Measurements from ENCODE around the gene CNDP1.
A peak's percentile ranks its signal among the peaks of the same experiment; 100 is the strongest.

The CNDP1 gene

DNA sequence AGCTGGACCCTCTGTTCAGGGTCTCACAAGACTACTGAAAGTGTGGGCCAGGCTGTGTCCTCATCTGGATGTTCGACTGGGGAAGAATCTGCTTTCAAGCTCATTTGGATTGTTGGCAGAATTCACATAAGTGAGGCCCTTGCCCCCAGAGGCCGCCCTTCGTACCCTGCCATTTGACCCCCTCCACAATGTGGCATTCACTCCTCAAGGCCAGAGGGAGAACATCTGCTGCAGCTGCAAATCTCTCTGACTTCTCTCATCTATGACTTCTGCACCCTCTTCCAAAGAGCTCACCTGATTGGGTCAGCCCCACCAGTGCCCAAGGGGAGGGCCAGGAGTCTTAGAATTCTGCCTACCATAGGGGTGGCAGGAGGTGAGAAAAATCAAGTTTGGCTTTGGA is 42.0 kb upstream of the CNDP1 start:
- TF ChIP-seq EGR1 (IDR thresholded peaks at IDR 0.05): no peak
- no peak for TF ChIP-seq CEBPB (IDR thresholded peaks at IDR 0.05)
- no peak for TF ChIP-seq EP300 (IDR thresholded peaks at IDR 0.05; ENCODE audit: borderline replicate concordance)
- TF ChIP-seq, protein P1, sequence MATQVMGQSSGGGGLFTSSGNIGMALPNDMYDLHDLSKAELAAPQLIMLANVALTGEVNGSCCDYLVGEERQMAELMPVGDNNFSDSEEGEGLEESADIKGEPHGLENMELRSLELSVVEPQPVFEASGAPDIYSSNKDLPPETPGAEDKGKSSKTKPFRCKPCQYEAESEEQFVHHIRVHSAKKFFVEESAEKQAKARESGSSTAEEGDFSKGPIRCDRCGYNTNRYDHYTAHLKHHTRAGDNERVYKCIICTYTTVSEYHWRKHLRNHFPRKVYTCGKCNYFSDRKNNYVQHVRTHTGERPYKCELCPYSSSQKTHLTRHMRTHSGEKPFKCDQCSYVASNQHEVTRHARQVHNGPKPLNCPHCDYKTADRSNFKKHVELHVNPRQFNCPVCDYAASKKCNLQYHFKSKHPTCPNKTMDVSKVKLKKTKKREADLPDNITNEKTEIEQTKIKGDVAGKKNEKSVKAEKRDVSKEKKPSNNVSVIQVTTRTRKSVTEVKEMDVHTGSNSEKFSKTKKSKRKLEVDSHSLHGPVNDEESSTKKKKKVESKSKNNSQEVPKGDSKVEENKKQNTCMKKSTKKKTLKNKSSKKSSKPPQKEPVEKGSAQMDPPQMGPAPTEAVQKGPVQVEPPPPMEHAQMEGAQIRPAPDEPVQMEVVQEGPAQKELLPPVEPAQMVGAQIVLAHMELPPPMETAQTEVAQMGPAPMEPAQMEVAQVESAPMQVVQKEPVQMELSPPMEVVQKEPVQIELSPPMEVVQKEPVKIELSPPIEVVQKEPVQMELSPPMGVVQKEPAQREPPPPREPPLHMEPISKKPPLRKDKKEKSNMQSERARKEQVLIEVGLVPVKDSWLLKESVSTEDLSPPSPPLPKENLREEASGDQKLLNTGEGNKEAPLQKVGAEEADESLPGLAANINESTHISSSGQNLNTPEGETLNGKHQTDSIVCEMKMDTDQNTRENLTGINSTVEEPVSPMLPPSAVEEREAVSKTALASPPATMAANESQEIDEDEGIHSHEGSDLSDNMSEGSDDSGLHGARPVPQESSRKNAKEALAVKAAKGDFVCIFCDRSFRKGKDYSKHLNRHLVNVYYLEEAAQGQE (IDR thresholded peaks at IDR 0.05; ENCODE audit: low read depth): no peak
- no peak for TF ChIP-seq TAF1 (IDR thresholded peaks at IDR 0.05; ENCODE audit: low read depth)
- no peak for TF ChIP-seq ZBTB7A (IDR thresholded peaks at IDR 0.05; ENCODE audit: low read depth)

DNA sequence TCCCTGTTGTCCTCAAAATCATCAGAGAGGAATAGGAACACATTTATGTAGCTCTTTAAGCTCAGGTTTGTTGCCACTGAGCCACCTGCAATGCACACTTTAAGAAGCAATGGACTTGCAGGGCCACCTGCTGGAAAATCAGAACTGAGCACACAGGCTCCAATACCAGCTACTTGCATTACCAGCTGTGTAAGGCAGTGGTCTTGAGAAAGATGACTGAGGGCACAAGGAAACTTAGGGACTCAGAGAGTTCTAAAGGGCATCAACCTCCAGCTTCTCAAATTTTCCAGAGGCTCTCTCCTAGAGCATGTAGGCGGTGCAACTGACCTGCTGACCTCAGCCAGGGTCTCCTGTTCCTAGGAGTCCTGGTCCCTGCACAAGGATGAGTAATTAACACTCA is 40.6 kb upstream of the CNDP1 start:
- no peak for TF ChIP-seq CREB1 (IDR thresholded peaks at IDR 0.05; ENCODE audit: low read depth)
- peak; percentile 80 for TF ChIP-seq RAD21 (IDR thresholded peaks at IDR 0.05; ENCODE audit: low read depth)

DNA sequence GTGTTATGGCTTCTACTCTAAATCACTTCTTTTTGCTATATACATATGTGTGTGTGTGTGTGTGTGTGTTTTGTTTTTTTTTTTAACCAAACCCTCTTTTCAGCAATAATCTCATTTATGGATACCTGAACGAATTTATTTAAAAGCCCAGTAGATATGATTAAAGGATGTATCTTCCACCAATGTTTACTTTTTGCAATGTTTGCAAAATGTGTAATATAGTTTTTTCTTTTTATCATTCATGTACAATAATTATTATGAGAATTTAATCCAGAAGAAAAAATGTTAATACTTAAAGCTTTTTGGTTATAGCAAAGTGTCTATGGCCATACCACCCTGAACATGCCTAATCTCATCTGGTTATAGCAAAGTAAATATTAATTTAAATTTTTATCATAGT is 39.8 kb upstream of the CNDP1 start:
- TF ChIP-seq, protein P2, sequence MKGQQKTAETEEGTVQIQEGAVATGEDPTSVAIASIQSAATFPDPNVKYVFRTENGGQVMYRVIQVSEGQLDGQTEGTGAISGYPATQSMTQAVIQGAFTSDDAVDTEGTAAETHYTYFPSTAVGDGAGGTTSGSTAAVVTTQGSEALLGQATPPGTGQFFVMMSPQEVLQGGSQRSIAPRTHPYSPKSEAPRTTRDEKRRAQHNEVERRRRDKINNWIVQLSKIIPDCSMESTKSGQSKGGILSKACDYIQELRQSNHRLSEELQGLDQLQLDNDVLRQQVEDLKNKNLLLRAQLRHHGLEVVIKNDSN (IDR thresholded peaks at IDR 0.05): no peak
- TF ChIP-seq, protein P1 (IDR thresholded peaks at IDR 0.05; ENCODE audit: low read depth): no peak

DNA sequence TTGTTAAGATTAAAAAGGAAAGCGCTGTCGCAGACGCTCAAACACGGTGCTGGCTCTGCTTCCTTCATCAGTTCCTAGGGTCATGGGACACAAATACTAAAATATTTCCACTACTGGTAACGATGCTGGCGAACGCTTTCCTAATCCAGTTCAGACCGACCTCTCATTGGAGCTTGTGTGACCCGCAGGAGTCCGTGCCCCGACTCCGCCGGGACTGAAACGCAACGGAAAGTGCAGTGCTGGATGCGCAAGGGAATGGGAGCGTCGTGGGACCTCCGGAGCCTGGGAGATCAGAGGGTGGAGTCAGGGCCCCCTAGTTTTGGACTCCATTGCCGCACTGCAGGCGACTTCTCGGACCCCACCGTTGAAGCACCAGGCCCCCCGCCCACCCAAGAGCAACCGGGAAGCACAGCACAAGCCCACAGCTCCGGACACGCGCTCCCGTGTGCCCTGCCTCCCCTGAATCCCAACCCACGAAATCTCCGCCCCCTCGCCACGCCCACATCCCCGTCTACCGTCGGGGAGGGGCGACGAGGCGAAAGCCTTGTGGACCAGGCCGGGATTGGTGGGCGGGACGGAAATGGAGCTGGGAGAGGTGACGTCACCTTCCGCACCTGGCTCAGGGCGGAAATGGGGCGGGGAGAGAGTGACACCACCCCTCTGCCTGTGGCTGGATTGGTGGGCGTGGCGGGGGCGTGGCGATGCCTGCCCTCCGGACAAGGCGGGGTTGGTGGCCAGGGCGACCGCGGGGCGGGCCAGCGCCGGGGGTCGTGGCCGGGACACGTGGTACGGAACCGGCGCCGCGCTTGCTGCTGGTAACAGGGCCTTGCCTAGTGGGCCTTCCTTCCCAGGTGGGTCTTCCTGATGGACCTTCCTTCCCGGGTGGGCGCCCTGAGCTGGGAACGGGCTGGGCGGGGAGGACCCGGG is 38.5 kb upstream of the CNDP1 start, which contains the start of gene CNDP2:
Gene CNDP2, plus strand, starts transcription at position 783 of the 927 bp plus-strand sequence. CDS start 3,611 bp downstream, outside the sequence.
- no peak for TF ChIP-seq YY1 (IDR thresholded peaks at IDR 0.05; ENCODE audit: low read depth)
- no peak; the same call in 1 of the 2 replicates for TF ChIP-seq CEBPB (IDR thresholded peaks at IDR 0.05)
- no peak for TF ChIP-seq NFIC (IDR thresholded peaks at IDR 0.05)
- TF ChIP-seq, protein P3, sequence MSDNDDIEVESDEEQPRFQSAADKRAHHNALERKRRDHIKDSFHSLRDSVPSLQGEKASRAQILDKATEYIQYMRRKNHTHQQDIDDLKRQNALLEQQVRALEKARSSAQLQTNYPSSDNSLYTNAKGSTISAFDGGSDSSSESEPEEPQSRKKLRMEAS (IDR thresholded peaks at IDR 0.05): peak; percentile 84
- TF ChIP-seq, protein P2 (IDR thresholded peaks at IDR 0.05): peak; percentile 96
- TF ChIP-seq RAD21 (IDR thresholded peaks at IDR 0.05; ENCODE audit: low read depth): no peak
- TF ChIP-seq TEAD4 (IDR thresholded peaks at IDR 0.05): 0 out of 2 replicates have a peak, but pooled peaks have one; percentile 19
- no peak for TF ChIP-seq FOXM1 (IDR thresholded peaks at IDR 0.05; ENCODE audit: borderline replicate concordance, low read depth)
- TF ChIP-seq EP300 (IDR thresholded peaks at IDR 0.05; ENCODE audit: borderline replicate concordance): 0 out of 2 replicates have a peak, but pooled peaks have one; percentile 27
- TF ChIP-seq ZBTB7A (IDR thresholded peaks at IDR 0.05; ENCODE audit: low read depth): peak; percentile 85
- TF ChIP-seq CREB1 (IDR thresholded peaks at IDR 0.05; ENCODE audit: low read depth): peak; percentile 79
- 0 out of 2 replicates have a peak, but pooled peaks have one; percentile 27 for TF ChIP-seq EGR1 (IDR thresholded peaks at IDR 0.05)
- TF ChIP-seq TCF12 (IDR thresholded peaks at IDR 0.05; ENCODE audit: low read depth): peak; percentile 8; the same call in 1 of the 2 replicates
- TF ChIP-seq, protein P1 (IDR thresholded peaks at IDR 0.05; ENCODE audit: low read depth): no peak
- TF ChIP-seq TAF1 (IDR thresholded peaks at IDR 0.05; ENCODE audit: low read depth): peak; percentile 47

Measured in Ishikawa (cell line).